HAP-1 (cell line): ENCODE data around the gene ADAMTS9.
A peak's percentile ranks its signal among the peaks of the same experiment; 100 is the strongest.
"Not testable (repeated sequence)": the region's sequence is repeated elsewhere in the genome, so short reads cannot be mapped to it uniquely, and the experiment has no call there.

Experiments used
- DNase-seq, 2 experiments: peaks; one replicate each; pipeline ENCODE4 v3.0.0-alpha.2; 2016 to 2020; ENCODE audit warnings: low spot score in 2 of 2
- H3K27me3 ChIP-seq: fragments of 250-450 bp; sonication (Bioruptor Pico); 2 replicates; pipeline ENCODE4 v1.5.1; 2020; ENCODE audit warnings: low read depth, mild to moderate bottlenecking, moderate library complexity
- H3K36me3 ChIP-seq: fragments of 250-450 bp; sonication (Bioruptor Pico); replicated peaks from 2 replicates; pipeline ENCODE4 v1.5.1; 2020; ENCODE audit warnings: mild to moderate bottlenecking
- H3K4me1 ChIP-seq: fragments of 250-450 bp; sonication (Bioruptor Pico); 2 replicates; pipeline ENCODE4 v1.5.1; 2020; ENCODE audit warnings: mild to moderate bottlenecking
- H3K4me3 ChIP-seq: fragments of 250-450 bp; sonication (Bioruptor Pico); 2 replicates; pipeline ENCODE4 v1.5.1; 2020; ENCODE audit warnings: mild to moderate bottlenecking, moderate library complexity
- H3K9me3 ChIP-seq: fragments of 250-450 bp; sonication (Bioruptor Pico); 2 replicates; pipeline ENCODE4 v1.5.1; 2020; ENCODE audit warnings: mild to moderate bottlenecking, moderate library complexity
- in situ Hi-C: fragments of 300-500 bp; cut with MboI; formaldehyde crosslinking; loops from 3 replicates; pipeline ENCODE4 v1.14.3; 2020; ENCODE audit warnings: low sequenced_read_pairs, inconsistent platforms, mixed read lengths

ADAMTS9 gene

DNA sequence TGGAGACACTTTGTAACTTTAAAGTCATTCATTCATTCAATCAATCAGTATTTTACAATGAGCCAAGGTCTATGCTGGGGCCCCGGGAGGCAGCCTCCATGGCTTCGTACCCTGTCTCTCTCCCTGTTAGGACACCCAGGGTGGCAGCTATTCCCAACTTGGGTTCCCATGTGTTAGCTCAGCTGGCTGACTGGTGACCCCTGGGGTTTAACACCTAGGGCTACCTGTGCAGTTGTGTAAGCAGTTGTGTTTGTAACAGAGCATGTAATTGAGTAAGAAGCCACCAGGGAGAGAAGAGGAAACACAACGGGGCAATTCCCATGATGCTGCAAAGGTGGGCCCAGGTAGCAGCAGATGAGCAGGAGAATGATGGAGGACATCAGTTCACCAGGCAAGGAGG, 132.4 kb downstream of the ADAMTS9 start:
- in situ Hi-C loops, result no loop called here
- DNase-seq, result no peak
- no peaks in the 10 kb centered on the region for H3K36me3 ChIP-seq
- no peak overlapping the region for H3K4me3 ChIP-seq
- no peaks in the 10 kb centered on the region for H3K9me3 ChIP-seq
- H3K4me1 ChIP-seq, result no peaks in the 10 kb centered on the region
- H3K27me3 ChIP-seq, result no peaks in the 10 kb centered on the region

DNA sequence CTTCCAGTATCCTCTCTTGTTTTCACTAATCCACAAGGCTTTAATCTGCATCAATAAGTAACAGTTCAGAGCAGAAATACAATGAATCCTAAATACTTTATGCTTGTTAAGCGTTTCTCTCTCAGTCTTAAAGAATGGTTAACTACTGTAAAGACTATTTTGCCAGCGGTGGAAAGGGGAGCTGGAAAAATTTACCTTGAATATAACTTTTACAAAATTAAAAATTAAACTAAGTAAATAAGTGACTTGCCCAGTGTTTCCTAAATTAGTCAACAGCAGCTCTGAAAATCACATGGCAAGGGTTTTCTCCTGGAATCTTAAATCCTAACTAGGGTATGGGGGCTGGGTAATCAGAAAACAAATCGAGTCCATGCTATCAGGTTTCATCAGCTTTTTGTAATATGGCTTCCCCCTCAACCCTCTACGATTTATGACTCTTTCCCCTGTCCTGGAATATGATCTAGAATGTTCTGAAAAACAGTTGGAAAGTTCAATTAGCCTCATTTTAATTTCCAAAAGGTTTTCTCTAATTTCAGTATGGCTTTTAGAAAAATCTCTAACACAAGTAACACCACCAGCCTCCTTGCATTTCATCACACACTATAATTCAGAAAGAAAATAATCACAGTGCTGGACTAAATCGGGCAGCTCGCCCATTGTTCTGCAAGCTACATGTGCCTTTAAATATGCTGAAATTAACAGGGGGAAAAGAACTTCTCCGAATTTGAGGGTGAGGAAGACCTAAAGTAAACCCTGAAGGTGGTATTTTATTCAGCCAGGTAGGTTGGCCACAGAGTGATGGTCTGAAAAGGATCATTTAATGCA, 133.5 kb downstream of the ADAMTS9 start:
- Histone ChIP-seq H3K9me3 (no peaks in the 10 kb centered on the region), H3K4me1 (no peaks in the 10 kb centered on the region), H3K4me3 (no peak overlapping the region), H3K36me3 (no peaks in the 10 kb centered on the region), H3K27me3 (no peaks in the 10 kb centered on the region)
- in situ Hi-C loops, result no loop called here
- peak in 1 of 2 experiments; percentile 8 for DNase-seq

DNA sequence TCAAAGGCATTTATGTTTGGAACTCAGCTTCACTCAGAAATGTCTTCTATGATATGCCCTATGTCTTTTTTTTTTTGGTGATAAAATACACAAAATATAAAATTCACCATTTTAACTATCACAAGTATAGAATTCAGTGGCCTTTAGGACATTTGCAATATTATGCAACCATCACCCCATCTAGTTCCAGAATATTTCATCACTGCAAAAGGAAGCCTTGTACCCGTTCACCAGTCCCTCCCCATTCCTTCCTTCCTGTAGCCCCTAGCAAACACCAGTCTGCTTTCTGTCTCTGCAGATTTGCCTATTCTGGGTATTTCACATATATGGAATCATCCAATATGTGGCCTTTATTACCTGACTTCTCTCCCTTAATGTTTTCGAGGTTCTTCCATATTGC, 134.8 kb downstream of the ADAMTS9 start:
- no peaks in the 10 kb centered on the region for H3K4me1 ChIP-seq
- no peak overlapping the region for H3K4me3 ChIP-seq
- in situ Hi-C loops, result no loop called here
- no peak for DNase-seq
- H3K36me3 ChIP-seq, result no peaks in the 10 kb centered on the region
- no peaks in the 10 kb centered on the region for H3K9me3 ChIP-seq
- H3K27me3 ChIP-seq, result no peaks in the 10 kb centered on the region

DNA sequence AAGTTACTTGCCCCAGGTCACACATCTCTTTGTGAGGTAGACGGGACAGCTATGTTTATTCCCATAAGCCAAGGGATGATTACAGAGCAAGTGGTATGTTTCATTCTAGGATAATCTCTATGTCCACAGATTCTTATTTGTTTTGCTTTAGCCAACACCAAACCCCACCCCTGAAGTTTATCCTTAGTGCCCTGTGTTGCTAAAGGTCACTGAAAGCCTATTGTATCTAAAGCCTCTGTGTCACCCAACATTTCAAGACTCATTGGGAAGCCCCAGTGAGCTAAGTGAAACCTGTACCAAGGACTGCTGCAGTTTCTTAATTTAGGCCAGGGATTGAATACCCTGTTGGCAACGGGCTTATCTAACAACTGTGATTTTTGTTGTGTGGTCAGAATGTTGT, 135.6 kb downstream of the ADAMTS9 start:
- in situ Hi-C loops, result no loop called here
- H3K4me1 ChIP-seq, result no peaks in the 10 kb centered on the region
- no peaks in the 10 kb centered on the region for H3K36me3 ChIP-seq
- H3K9me3 ChIP-seq, result no peaks in the 10 kb centered on the region
- DNase-seq, result no peak
- H3K27me3 ChIP-seq, result no peaks in the 10 kb centered on the region
- no peak overlapping the region for H3K4me3 ChIP-seq

DNA sequence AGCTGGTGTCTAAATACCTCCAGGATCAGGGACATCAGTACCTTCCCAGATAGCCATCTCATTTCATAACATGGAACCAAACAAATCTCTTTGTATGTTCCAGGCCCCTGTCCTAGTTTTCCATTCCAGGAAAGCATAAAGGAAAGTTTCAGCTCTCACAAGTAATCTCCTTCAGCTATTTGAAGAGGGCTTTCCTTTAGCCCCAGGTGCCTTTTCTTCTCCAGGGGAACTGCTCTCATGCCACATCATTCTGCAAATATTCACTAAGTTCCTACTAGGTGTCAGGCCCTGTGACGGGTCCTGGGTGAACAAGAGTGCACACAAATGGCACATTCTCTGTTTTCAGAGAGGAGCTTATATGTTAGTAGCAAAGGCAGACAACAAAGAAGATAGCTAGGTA, 136.1 kb downstream of the ADAMTS9 start:
- no peak for DNase-seq
- in situ Hi-C loops, result no loop called here

DNA sequence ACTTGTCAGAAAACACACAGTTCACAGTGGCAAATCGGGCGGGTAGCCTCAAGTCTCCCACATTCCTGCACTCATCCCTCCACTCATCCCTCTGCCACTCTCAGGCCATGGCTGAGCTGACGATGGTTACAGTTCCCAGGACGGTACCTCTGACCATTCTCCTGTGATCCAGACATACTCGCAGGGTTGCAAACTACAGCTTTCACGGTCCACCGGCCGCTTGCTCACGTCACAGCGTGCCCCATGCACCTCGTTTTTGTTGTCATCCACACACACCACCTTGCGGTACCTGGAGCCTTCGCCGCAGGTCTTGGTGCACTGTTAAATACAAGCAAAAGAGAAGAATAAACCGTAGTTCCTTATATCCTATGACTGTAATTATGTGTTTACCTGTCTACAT, 137.1 kb downstream of the ADAMTS9 start:
- Histone ChIP-seq H3K36me3 (no peaks in the 10 kb centered on the region), H3K4me3 (no peak overlapping the region), H3K9me3 (no peaks in the 10 kb centered on the region), H3K27me3 (no peaks in the 10 kb centered on the region), H3K4me1 (no peaks in the 10 kb centered on the region)
- DNase-seq, result no peak
- in situ Hi-C loops, result no loop called here

More for the DNA sequence above, 136.1 kb downstream of the ADAMTS9 start:
- Histone ChIP-seq H3K27me3 (no peaks in the 10 kb centered on the region), H3K9me3 (no peaks in the 10 kb centered on the region), H3K4me1 (no peaks in the 10 kb centered on the region), H3K4me3 (no peak overlapping the region), H3K36me3 (no peaks in the 10 kb centered on the region)

DNA sequence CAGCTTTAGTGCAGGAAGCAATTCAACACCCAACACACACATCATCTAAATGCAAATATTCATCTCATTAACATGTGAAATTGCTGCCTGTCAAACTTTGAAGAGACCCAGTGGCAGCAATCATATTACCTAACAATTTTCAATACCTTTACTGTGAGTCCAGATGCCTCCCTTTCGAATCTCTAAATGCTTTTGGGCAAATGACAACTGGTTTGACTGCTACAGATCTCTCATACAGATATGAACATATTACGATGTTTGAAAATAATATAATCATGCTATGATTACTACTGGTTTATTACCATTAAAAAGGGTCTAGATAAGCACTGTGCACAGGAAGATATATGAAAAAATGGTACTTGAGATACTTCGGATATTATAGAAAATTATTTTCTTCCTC, 137.9 kb downstream of the ADAMTS9 start:
- no peak overlapping the region for H3K4me3 ChIP-seq
- no peak for DNase-seq
- no peaks in the 10 kb centered on the region for H3K36me3 ChIP-seq
- H3K4me1 ChIP-seq, result no peaks in the 10 kb centered on the region
- in situ Hi-C loops, result loop anchor here (25.0 kb wide), 2 partner anchors 612 to 1187 kb away; no protein-coding TSS in a partner anchor
- no peaks in the 10 kb centered on the region for H3K27me3 ChIP-seq
- no peaks in the 10 kb centered on the region for H3K9me3 ChIP-seq

DNA sequence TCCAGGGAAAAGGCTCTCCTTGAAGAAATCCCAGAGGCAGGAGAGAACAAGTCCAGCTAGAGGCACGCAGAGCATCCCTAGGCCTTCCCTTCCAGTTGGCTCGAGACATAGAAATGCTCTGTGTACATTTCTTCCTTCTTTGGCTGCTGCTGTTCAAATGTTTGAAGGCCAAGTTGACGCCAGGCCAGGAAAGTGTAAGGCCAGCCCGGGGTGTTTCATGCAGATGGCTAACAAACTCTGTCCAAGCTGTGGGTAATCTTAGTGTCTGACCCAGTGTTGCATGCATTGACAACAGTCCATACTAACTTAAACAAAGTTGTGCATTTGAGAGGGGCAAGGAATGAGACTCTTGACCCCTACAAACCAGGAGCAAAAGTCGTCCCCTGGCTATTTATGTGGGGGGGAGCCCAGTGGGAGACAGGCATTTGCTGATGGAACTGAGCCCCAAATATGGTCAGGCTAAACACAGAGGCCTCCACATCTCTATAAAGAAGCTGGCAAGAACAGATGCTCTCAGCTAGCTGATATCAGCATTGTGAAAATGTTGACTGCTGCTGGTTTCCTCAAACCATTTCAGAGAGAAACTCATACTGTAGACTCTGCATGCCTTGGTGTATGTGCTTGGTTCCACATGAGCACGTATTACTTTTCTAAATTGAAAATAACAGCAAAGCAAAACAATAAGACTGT, 139.5 kb downstream of the ADAMTS9 start:
- Histone ChIP-seq H3K9me3 (no peaks in the 10 kb centered on the region), H3K4me1 (no peaks in the 10 kb centered on the region), H3K27me3 (no peaks in the 10 kb centered on the region), H3K36me3 (no peaks in the 10 kb centered on the region), H3K4me3 (no peak overlapping the region)
- in situ Hi-C loops, result loop anchor here (25.0 kb wide), 2 partner anchors 614 to 1189 kb away; no protein-coding TSS in a partner anchor
- DNase-seq, result no peak

DNA sequence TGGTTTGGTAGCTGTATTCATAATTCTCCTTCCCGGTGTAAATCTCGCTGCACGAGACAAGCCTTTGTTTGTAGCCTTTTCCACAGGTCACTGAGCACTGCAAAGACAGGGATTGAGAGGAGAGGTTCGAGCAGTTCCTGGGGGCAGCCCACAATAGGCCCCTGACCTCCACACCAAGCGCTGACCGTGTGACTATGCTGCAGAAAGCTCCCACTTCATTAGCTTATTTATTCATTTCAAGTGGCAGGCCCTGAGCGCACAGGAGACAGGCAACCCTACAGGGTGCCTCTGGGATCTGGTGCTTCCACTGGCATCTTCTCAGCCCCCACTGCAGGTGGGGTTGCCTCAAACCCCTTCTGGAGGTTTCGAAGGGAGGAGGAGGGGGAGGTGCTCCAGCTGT, 140.9 kb downstream of the ADAMTS9 start:
- Histone ChIP-seq H3K9me3 (no peaks in the 10 kb centered on the region), H3K4me3 (no peak overlapping the region), H3K4me1 (no peaks in the 10 kb centered on the region), H3K27me3 (no peaks in the 10 kb centered on the region), H3K36me3 (no peaks in the 10 kb centered on the region)
- DNase-seq, result no peak
- in situ Hi-C loops, result loop anchor here (25.0 kb wide), 2 partner anchors 615 to 1190 kb away; no protein-coding TSS in a partner anchor

DNA sequence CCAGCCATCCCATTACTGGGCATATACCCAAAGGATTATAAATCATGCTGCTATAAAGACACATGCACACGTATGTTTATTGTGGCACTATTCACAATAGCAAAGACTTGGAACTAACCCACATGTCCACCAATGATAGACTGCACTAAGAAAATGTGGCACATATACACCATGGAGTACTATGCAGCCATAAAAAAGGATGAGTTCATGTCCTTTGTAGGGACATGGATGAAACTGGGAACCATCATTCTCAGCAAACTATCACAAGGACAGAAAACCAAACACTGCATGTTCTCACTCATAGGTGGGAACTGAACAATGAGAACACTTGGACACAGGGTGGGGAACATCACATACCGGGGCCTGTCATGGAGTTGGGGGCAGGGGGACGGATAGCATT, 142.6 kb downstream of the ADAMTS9 start:
- in situ Hi-C loops, result loop anchor here (25.0 kb wide), 2 partner anchors 617 to 1192 kb away; no protein-coding TSS in a partner anchor
- not testable (repeated sequence) for DNase-seq, H3K4me3 ChIP-seq, H3K36me3 ChIP-seq, H3K4me1 ChIP-seq, H3K27me3 ChIP-seq, H3K9me3 ChIP-seq

DNA sequence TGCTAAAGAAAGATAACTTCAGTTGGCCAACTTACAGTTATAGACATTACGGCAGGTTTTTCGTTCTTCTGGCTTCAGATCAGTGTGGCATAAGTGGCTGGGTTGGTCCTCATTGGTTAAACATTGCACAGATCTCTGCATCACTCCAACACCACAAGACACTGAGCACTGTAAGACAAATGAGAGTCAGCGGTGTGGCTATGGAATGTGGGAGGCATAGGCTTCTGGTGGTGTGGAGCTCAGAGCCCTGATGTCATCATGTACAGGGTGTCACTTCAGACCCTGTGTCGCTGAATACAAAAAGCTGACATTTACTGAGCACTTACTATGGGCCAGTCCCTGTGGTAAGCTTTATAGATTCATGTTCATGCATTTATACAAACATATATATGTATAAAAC, 146.0 kb downstream of the ADAMTS9 start:
- in situ Hi-C loops, result loop anchor here (25.0 kb wide), 2 partner anchors 620 to 1195 kb away; no protein-coding TSS in a partner anchor
- H3K9me3 ChIP-seq, result no peaks in the 10 kb centered on the region
- no peaks in the 10 kb centered on the region for H3K4me1 ChIP-seq
- DNase-seq, result no peak
- H3K27me3 ChIP-seq, result no peaks in the 10 kb centered on the region
- no peak overlapping the region for H3K4me3 ChIP-seq
- H3K36me3 ChIP-seq, result no peaks in the 10 kb centered on the region

DNA sequence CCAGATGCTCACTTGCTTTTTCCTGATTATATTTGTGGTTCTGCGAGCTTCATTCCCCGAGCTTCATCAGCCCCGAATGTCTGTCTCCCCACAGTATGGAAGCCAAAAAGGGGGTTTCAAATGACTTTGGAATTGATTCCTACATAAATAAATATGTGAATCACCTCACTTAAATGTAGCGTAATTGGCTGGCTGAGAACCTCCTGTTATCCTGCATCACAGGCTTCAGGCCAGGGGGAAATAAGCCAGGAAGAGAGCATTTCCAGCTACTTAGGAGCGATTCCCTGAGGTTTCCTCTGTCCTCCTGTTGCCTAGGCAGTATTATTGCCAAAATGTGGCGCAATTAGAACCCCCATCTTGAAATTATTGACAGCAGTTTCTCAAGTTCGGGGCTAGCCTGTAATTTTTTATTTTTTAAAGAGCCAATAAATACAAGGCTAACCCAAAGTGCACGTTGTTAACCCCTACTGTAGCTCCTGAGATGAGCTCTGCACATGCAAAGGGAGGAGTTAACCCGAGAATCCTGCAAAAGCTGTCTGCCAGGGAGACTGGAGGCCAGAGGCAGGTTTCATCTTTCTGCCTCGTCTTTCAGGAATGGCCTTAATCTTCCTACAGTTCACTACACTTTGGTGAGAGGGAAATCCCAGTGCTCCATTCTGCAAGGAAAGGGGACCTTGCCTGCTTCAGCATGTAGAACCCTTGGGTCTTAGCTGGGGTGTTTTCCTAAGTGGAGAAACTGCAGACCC, 148.2 kb downstream of the ADAMTS9 start:
- Histone ChIP-seq H3K9me3 (no peaks in the 10 kb centered on the region), H3K27me3 (no peaks in the 10 kb centered on the region), H3K36me3 (no peaks in the 10 kb centered on the region), H3K4me3 (no peak overlapping the region), H3K4me1 (no peaks in the 10 kb centered on the region)
- in situ Hi-C loops, result loop anchor here (10.0 to 25.0 kb wide), 3 partner anchors 623 to 1198 kb away; no protein-coding TSS in a partner anchor
- DNase-seq, result no peak

DNA sequence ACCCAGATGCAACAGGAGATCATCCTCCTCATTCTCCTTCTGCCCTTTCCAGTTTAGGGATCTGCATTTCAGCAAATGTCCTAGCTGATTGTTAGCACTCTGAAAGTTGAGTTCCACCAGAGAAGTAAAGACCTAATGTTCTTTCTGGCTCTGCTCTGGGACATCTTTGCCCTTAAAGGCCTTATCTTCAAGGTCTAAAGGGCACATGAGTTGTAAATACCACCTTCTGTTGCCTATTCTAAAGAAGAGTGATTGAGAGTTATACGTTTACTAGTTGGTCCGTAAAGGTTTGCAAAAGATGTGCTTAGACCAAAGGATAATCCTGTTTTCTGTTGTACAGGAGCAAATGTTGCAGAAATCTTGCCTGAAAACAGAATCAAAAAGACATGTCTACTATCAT, 151.6 kb downstream of the ADAMTS9 start:
- no peak for DNase-seq
- in situ Hi-C loops, result loop anchor here (10.0 to 25.0 kb wide), 3 partner anchors 626 to 1201 kb away; no protein-coding TSS in a partner anchor
- Histone ChIP-seq H3K4me3 (no peak overlapping the region), H3K4me1 (no peaks in the 10 kb centered on the region), H3K27me3 (0 out of 2 replicates have a peak, but pooled peaks cover 2% of the 10 kb centered on the region), H3K9me3 (no peaks in the 10 kb centered on the region), H3K36me3 (no peaks in the 10 kb centered on the region)
